Panc1 (cell line): ENCODE measurements around the gene LRTM1. TPM values are rescaled to one million over a fixed set of nuclear protein-coding genes. Genes with fewer than 3 reads are reported as not detected.

Source experiments
- ATAC-seq: fragments of 200-7000 bp; cut with Tn5 transposase; 2 replicates; pipeline ENCODE4 v1.9.1; 2020; ENCODE audit warnings: mild to moderate bottlenecking, moderate library complexity
- BruUV-seq: library from RNA; stranded (reverse); fragments of 400-500 nt; replicated peaks from 2 replicates; lab custom pipeline; 2021; lab: Mats Ljungman, UMichigan
- CTCF ChIA-PET: fragments of 300-600 bp; sonication (Branson Sonifier 250); formaldehyde crosslinking; loops from one replicate; lab custom pipeline; 2022; ENCODE audit warnings: antibody characterized with exemption; lab: Charles Lee
- POLR2A ChIA-PET: fragments of 300-600 bp; sonication (Branson Sonifier 250); formaldehyde crosslinking; loops from one replicate; lab custom pipeline; 2022; ENCODE audit warnings: antibody characterized with exemption; lab: Charles Lee
- DNase-seq: peaks from one replicate; pipeline ENCODE4 v3.0.0-alpha.2; 2010; ENCODE audit warnings: low read depth, low spot score
- H3K27ac ChIP-seq: 2 replicates; pipeline ENCODE4 v1.5.1; 2011; ENCODE audit warnings: mild to moderate bottlenecking, low read length, inconsistent platforms
- H3K27me3 ChIP-seq: fragments of 200-500 bp; sonication (Bioruptor generic); 2 replicates; pipeline ENCODE4 v1.6.0; 2014; ENCODE audit warnings: low read length, inconsistent platforms; ENCODE audit not compliant: control insufficient read depth, insufficient read depth
- H3K36me3 ChIP-seq: fragments of 200-500 bp; sonication (Bioruptor generic); 2 replicates; pipeline ENCODE4 v1.5.1; 2014; ENCODE audit warnings: inconsistent platforms, mild to moderate bottlenecking, low read length, moderate library complexity; ENCODE audit not compliant: control insufficient read depth, insufficient read depth
- H3K4me1 ChIP-seq: 2 replicates; pipeline ENCODE4 v1.5.1; 2011; ENCODE audit warnings: inconsistent platforms, mild to moderate bottlenecking, low read length, moderate library complexity; ENCODE audit not compliant: control insufficient read depth, insufficient read depth
- H3K4me3 ChIP-seq, 2 experiments: 2 replicates each; pipeline ENCODE4 v1.5.1; 2011 to 2012; ENCODE audit warnings: low read depth in 2 of 2, low read length in 2 of 2, mild to moderate bottlenecking in 2 of 2, inconsistent platforms in 1 of 2, moderate library complexity in 1 of 2
- H3K9me3 ChIP-seq: fragments of 200-500 bp; sonication (Bioruptor generic); 2 replicates; pipeline ENCODE4 v1.5.1; 2014; ENCODE audit warnings: low read depth, mild to moderate bottlenecking, inconsistent platforms, low read length, moderate library complexity; ENCODE audit not compliant: control insufficient read depth, insufficient read depth
- POLR2AphosphoS5 ChIP-seq: IDR thresholded peaks from 2 replicates; pipeline ENCODE4 v1.6.1; 2012; ENCODE audit warnings: mild to moderate bottlenecking, low read depth, low read length, moderate library complexity
- SIN3A ChIP-seq: IDR thresholded peaks from 2 replicates; pipeline ENCODE4 v1.6.1; 2012; ENCODE audit warnings: low read depth, mild to moderate bottlenecking, low read length, moderate library complexity, borderline replicate concordance; ENCODE audit not compliant: insufficient read depth
- TCF7L2 ChIP-seq: IDR thresholded peaks from 2 replicates; pipeline ENCODE4 v1.6.1; 2011; ENCODE audit warnings: mild to moderate bottlenecking, low read depth, low read length, inconsistent platforms
- in situ Hi-C: cut with HindIII; loops from 2 replicates; pipeline ENCODE4 v1.10.0; 2016; ENCODE audit warnings: low sequenced_read_pairs, low pct_unique_long_range_greater_than_20kb
- intact Hi-C: fragments of 100-400 bp; cut with micrococcal nuclease; formaldehyde crosslinking; loops from one replicate; pipeline ENCODE4 v1.10.0; 2022; ENCODE audit not compliant: unreplicated experiment
- total RNA-seq: library from RNA; stranded (reverse); gene quantifications from one replicate; pipeline ENCODE4 v1.2.1, GENCODE V29; 2021; ENCODE audit not compliant: unreplicated experiment
- TF ChIP-seq, protein P1 (sequence below): fragments of 450-650 bp; IDR thresholded peaks from 2 replicates; pipeline ENCODE4 v1.5.1; 2017; ENCODE audit warnings: mild to moderate bottlenecking
- TF ChIP-seq, protein P2 (sequence below), 2 experiments: IDR thresholded peaks; 2 replicates each; pipeline ENCODE4 v1.6.1; 2011 to 2012; ENCODE audit warnings: low read depth in 2 of 2, control low read depth in 1 of 2, low read length in 1 of 2, mild to moderate bottlenecking in 1 of 2, moderate library complexity in 1 of 2; ENCODE audit not compliant: insufficient read depth in 1 of 2

LRTM1 gene
- total RNA-seq, 1 experiment from 2014 or later = not detected

DNA sequence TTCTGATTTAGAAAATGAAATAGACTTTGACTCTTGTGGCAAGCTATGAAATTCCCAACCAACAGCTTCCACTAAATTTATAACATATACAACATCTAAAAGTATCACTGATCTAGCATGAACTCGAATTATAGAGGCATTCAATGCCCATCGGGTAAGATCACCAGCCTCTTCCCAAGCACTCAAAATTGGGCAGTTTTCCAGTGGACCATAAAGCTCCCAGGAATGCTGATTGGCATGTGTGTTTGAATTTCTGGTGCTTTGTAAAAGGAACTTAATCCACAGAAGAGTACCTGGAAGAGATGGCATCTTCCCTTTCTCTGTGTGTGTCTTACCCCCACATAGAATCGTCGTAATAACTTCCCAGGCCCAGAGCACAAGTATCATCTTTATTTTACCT lies 10.0 kb downstream of the LRTM1 start:
- in situ Hi-C loops = no loop called here
- POLR2A ChIA-PET = no interaction called here
- no peak overlapping the region for H3K4me3 ChIP-seq
- H3K27me3 ChIP-seq = no peaks in the 10 kb centered on the region
- ATAC-seq (no peak), DNase-seq (no peak)
- intact Hi-C loops = no loop called here
- CTCF ChIA-PET = interaction anchor here (0.6 kb wide), 1 partner anchor 40 kb away, joined by 4 read pairs; no protein-coding TSS in a partner anchor
- no peaks in the 10 kb centered on the region for H3K36me3 ChIP-seq
- H3K4me1 ChIP-seq = no peaks in the 10 kb centered on the region
- no peak overlapping the region for H3K27ac ChIP-seq
- TF ChIP-seq SIN3A (no peak), POLR2AphosphoS5 (no peak), TCF7L2 (no peak)
- TF ChIP-seq, protein P1, sequence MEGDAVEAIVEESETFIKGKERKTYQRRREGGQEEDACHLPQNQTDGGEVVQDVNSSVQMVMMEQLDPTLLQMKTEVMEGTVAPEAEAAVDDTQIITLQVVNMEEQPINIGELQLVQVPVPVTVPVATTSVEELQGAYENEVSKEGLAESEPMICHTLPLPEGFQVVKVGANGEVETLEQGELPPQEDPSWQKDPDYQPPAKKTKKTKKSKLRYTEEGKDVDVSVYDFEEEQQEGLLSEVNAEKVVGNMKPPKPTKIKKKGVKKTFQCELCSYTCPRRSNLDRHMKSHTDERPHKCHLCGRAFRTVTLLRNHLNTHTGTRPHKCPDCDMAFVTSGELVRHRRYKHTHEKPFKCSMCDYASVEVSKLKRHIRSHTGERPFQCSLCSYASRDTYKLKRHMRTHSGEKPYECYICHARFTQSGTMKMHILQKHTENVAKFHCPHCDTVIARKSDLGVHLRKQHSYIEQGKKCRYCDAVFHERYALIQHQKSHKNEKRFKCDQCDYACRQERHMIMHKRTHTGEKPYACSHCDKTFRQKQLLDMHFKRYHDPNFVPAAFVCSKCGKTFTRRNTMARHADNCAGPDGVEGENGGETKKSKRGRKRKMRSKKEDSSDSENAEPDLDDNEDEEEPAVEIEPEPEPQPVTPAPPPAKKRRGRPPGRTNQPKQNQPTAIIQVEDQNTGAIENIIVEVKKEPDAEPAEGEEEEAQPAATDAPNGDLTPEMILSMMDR = no peak
- TF ChIP-seq, protein P2, sequence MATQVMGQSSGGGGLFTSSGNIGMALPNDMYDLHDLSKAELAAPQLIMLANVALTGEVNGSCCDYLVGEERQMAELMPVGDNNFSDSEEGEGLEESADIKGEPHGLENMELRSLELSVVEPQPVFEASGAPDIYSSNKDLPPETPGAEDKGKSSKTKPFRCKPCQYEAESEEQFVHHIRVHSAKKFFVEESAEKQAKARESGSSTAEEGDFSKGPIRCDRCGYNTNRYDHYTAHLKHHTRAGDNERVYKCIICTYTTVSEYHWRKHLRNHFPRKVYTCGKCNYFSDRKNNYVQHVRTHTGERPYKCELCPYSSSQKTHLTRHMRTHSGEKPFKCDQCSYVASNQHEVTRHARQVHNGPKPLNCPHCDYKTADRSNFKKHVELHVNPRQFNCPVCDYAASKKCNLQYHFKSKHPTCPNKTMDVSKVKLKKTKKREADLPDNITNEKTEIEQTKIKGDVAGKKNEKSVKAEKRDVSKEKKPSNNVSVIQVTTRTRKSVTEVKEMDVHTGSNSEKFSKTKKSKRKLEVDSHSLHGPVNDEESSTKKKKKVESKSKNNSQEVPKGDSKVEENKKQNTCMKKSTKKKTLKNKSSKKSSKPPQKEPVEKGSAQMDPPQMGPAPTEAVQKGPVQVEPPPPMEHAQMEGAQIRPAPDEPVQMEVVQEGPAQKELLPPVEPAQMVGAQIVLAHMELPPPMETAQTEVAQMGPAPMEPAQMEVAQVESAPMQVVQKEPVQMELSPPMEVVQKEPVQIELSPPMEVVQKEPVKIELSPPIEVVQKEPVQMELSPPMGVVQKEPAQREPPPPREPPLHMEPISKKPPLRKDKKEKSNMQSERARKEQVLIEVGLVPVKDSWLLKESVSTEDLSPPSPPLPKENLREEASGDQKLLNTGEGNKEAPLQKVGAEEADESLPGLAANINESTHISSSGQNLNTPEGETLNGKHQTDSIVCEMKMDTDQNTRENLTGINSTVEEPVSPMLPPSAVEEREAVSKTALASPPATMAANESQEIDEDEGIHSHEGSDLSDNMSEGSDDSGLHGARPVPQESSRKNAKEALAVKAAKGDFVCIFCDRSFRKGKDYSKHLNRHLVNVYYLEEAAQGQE (IDR thresholded peaks at IDR 0.05; ENCODE audit: insufficient read depth in 1 of 2, low read depth in 2 of 2, low read length in 1 of 2) = no peak
- H3K9me3 ChIP-seq = no peaks in the 10 kb centered on the region
- BruUV-seq = no TSS peak

DNA sequence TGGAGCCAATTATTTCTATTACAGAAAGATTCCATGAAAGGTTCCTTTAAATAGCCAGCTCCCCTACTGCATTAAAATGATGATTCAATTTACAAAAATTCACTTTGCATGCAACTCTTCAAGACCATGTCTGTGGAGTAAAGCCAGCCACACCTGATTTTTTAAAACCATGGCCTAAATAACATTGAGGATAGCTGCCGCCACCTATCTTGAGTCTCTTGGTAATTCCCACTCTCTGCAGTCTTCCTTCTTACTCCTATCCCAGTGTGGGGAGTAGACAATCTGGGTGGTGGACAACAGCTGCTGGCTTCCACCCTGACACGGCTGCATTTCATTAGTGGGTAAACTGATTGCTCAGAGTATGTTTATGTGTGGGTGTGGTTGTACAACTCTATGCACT lies 10.7 kb downstream of the LRTM1 start:
- POLR2A ChIA-PET = no interaction called here
- TF ChIP-seq SIN3A (no peak), POLR2AphosphoS5 (no peak), TCF7L2 (no peak)
- TF ChIP-seq, protein P2 (IDR thresholded peaks at IDR 0.05; ENCODE audit: insufficient read depth in 1 of 2, low read depth in 2 of 2, low read length in 1 of 2) = no peak
- ATAC-seq (no peak), DNase-seq (no peak)
- Histone ChIP-seq H3K27me3 (no peaks in the 10 kb centered on the region), H3K4me3 (no peak overlapping the region), H3K4me1 (no peaks in the 10 kb centered on the region), H3K27ac (no peak overlapping the region), H3K9me3 (no peaks in the 10 kb centered on the region), H3K36me3 (no peaks in the 10 kb centered on the region)
- intact Hi-C loops = no loop called here
- BruUV-seq = no TSS peak
- CTCF ChIA-PET = no interaction called here
- in situ Hi-C loops = no loop called here
